GM12892 (cell line): ENCODE data around the gene NTPCR.

ENCODE experiments used
- POLR2A ChIP-seq: IDR thresholded peaks from 2 replicates; pipeline ENCODE4 v1.6.1; 2011; ENCODE audit warnings: low read depth, low read length, control low read depth
- POLR2AphosphoS5 ChIP-seq: IDR thresholded peaks from 2 replicates; pipeline ENCODE4 v1.6.1; 2011; ENCODE audit warnings: low read depth, low read length, control low read depth

DNA sequence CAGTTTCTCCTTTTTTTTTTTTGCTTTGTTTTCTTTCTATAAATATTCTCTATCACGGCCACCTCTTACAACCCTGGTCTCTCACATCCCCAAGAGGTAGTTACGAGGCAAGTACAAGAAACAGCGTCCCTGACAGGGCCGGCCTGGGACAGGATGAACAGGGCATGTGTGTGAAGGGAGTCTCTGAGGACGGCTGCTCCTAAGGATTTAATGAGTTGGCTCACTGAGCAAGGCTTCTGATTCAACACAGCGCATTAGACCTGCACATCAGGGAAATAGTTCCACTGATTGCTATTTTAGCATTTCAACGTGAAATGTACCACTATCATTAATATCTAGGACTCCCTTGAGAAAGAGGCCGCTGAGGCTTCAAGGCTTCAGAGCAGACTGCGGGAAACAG, 54.0 kb downstream of the NTPCR start:
- no peak for TF ChIP-seq POLR2AphosphoS5
- TF ChIP-seq POLR2A, result no peak
